Amniotic epithelial cell (primary cell): ENCODE data around the gene TCP11.
A peak's percentile ranks its signal among the peaks of the same experiment; 100 is the strongest.

Experiments used
- DNase-seq: peaks from one replicate; pipeline ENCODE4 v3.0.0-alpha.2; 2010; ENCODE audit warnings: low read depth

The TCP11 gene

DNA sequence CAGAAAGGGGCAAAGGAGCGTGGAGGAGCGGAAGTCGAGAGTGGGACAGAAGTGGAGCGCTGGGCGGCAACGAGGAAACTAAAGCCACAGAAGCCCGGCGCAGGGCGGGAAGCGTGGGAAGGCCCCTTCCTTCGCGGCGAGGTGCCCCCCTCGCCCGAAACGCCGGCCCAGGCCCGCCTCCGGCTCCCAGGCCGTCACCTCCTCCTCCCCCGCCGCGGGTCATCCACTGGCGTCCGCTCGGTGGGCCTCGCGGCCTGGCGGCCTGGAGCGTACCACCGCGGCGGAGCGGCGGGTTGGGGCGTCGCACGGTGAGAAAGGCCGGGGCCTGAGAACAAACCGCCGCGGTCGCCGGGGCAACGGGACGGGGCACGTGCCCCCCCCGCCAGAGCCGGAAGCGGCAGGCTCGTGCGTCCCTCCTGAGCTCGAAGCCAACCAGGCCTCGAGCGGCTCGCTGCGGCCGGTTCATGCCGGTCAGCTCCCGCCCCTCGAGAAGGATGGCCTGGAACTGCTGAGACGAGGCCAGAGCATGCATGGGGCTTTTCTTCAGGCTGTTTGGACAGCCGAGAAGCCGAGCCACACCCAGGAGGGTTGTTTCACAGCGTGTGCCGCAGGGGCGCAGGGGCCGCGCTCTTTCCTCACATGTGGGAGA, at the start of gene TCP11:
TCP11 (minus strand) TSS at position 333 of the 649 bp plus-strand sequence. CDS start 469 bp downstream, outside the sequence.
- DNase-seq, result peak; percentile 23

DNA sequence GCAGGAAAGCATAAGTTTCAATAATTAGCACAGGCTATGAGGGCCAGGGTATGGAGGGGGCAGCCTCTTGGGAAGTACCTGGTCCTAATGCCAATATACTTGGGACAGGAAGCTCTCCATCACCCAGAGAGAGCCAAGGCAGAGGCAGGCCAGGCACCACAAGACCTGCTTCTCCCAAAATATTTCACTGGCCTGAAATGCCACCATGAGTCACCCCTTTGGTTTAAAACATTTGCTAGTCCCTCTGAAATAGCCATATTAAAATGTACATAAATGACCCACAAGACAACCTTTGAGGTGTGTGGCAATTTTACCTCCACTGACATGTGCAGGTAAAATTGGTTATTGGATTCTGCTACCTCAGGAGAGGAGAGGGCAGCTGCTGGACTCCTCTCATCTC, 49.2 kb upstream of the TCP11 start:
- DNase-seq, result no peak

DNA sequence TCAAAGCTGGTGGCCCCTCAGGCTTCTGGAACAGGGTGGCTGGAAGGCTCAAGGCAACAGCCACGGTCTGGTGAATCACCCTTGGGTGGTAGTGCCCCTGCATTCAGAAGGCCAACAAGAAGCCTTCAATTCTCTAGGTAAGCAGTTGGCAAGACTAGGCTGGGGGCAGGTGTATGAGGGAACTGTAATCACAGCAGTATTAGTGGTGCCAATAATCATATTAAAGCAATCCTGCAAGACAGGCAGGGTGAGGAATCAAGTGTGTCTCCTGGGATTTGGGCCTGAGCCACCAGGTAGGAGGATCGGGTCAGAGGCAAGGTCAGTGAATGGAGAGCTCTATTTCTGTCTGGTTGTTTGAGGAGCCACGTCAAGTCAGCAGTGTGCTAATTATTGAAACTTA, 47.7 kb upstream of the TCP11 start:
- DNase-seq, result no peak

DNA sequence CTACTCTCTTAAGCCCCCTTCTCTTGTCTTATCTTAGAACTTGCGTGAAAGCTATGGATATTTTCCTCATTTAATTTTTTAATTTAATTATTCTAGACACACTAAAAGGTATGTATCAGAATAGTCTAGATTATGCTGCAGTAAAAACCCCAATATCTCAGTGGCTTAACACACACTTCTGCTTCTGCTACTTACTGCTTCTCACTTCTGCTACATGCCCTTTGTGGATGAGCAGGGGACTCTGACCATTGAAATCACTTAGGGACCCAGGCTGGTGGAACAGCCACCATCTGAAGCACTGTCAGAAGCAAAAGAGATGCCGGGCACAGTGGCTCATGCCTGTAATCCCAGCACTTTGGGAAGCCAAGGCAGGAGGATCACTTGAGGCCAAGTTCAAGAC, 45.4 kb upstream of the TCP11 start:
- DNase-seq, result no peak

DNA sequence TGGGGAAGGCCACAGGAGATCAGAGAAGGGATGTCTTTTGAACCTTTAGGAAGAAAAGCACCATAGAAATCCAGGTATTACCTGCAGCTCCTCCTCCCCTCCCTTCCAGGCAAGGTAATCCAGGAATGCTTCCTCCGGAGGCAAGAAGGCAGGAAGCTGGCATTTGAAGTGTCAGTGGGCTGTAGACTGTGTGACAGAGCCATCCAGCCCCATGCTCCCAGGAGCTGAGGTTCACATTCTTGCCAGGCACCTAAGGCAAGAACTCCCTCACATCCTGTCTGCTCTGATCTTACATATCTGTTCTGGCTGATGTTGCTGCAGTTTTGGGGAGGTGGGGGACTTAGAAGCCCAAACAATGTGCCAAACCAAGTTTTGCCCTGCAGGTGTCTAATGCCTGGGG, 44.8 kb upstream of the TCP11 start:
- no peak for DNase-seq

DNA sequence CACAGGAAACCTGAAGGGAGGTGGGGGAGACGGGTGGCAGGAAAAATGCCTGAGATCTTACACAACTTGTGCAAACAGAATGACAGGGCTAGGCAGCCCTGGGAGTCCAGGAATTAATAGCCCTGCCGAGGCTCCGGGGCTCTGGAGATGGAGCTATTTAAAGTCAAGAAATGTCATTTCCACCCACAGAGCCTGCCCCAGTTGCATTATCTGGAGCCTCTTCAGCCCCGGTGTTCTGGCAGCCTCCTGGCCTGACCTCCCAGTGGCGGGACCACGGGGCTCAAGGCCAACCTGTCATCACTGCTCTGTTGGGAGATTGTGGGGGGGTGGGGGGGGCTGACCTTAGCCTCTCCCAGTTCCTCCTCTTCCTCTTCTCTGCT, 44.2 kb upstream of the TCP11 start:
- DNase-seq, result peak; percentile 65

DNA sequence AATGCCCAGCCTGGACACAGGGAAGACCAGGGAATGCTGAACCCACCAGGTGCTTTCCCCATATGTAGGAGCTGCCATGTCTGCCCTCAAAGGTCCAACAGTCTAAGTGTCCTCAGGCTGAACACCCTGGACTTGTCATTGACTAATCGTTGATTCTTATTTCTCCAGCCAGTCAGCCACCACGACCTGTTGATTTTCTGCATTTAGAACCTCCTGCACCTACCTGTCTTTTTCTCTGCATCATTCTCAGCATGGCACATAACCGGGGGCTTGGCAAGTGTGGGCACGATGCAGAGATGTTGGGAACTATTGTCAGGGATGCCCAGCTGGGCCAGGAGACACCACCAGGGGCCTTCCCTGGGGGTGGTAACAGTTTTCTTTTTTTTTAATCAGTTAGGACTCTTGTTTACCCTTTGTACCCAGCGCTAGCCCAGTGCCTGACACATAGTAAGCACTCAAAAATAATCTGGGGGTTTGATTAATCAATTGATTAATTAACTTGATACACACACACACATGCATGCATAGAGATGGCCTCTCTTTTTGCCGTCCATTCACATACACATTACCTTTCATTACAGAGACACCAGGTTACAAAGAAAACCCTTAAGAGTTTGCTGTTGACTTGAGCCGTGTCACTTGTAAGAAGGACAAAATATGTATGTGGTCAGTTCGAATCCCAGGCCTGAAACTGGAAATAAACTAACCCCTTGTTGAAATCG, 43.6 kb upstream of the TCP11 start:
- DNase-seq, result no peak

DNA sequence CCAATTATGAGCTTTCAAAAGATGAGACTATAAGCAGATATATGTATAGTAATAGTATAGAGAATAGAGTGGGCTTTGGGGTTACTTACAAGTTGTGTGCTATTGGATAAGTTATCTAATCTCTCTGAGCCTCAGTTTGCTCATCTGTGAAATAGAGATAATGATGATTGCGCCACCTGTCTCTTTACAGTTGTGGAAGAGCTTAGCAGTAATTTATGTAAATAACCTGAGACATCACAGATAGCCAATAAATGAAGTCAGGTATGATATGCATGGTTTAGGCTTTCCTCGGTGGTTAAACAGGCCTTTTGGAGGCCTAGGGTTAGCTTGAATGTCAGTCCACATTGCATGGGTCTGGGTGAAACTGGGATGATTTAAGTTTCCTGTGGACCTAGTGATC, 42.8 kb upstream of the TCP11 start:
- no peak for DNase-seq

DNA sequence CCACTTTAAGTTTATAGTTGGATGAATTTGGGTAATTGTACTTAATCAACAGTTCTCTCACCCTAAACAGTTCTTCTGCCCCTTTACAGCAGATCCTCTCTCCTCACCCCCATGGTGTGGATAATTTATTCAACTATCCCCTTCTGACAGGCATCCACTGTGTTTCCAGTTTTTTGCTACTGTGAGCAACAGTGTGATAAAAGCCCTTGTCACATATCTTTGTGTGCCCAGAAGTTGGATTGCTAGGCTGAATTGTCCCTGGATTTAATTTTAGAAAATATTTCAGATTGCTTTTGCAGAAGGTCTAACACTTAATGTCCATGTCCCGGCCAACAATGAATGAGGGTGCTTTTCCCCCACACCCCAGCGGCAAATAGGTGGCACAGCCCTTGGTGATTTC, 42.1 kb upstream of the TCP11 start:
- DNase-seq, result no peak

DNA sequence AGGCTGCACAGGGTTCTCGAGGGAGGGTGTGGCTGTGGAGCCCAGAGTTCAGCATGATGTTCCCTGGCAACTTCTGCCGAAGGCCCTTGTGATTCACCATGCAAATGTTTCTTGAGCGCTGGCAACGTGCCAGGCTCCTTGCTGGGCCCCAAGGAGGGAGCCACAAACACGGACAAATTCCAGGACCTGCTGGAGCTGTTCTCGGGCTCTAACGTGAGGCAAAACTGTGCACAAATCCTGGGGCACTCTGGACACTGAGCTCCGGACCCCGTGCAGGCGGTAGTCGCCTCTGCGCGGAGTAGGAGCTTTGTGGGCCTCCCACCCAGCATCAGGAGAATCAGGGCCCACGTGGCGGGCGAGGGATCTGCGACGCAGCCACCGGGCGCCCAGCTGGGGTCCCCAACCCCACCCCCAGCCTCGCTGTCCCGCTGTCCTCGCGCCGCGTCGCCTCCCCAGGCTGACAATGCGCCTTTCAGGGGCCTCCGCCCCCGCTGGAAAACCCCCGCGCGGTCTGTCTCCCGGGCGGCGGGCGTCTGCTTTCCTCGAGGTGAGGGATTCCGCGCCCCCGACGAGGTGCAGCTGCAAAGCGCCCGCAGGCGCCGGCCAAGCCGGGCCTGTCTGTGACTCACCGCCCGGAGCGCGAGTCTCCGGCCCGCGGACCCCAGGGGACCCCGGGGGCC, 40.9 kb upstream of the TCP11 start:
- peak; percentile 79 for DNase-seq

DNA sequence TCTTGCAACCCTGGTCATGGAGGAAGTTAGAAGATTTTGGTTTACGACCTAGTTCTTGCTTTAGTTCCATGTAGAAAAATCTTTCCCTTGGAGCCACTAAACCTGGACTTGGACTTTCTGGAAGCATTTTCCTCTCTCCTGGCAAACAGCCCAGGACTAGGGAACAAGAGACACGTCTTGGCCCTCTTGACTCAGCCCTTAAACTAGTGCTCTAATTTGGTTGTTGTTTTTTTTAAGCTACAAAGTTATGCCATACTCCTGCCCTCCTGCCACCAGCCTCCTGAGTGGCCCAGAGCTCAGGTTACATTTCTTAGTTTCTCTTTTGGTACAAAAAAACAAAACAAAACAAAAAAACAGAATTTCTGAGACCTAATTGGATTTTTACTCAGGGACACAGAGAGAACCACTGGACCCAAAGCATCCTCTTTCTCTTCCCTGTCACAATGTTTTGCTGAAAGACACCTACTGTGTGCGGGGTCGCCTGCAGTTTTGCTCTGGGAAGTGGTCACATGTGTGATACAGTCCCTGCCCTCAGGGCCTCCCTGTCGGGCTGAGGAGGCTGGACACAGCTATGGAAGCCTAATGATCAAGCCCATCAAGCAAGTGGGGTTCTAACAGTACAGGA, 40.3 kb upstream of the TCP11 start:
- DNase-seq, result peak; percentile 30

DNA sequence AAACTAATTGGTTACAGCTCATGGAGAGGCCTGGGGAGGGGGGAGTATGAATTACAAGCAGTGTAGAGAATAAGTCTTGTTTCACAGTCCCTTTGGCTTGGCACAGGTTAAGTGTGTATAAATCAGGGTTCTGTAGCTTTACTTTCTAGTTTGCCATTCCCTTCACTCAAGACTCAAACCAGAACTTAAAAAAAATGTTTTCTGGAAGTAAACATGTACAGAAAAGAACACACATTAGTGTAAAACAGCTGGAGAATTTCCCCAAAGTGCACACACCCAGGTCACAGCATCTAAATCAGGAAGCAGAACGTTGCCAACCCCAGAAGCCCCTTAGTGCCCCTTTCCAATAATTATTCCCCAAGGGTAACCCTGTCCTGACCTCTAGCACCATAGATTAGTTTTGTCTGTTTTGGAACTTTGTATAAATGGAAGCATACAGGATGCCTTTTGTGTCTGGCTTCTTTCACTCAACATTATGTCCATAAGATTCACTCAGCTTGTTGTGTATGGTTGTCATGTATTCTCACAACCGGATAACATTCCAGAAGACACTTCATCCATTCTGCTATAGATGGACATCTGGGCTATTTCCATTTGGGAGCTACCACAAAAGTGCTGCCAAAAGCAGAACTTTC, 38.9 kb upstream of the TCP11 start:
- no peak for DNase-seq

DNA sequence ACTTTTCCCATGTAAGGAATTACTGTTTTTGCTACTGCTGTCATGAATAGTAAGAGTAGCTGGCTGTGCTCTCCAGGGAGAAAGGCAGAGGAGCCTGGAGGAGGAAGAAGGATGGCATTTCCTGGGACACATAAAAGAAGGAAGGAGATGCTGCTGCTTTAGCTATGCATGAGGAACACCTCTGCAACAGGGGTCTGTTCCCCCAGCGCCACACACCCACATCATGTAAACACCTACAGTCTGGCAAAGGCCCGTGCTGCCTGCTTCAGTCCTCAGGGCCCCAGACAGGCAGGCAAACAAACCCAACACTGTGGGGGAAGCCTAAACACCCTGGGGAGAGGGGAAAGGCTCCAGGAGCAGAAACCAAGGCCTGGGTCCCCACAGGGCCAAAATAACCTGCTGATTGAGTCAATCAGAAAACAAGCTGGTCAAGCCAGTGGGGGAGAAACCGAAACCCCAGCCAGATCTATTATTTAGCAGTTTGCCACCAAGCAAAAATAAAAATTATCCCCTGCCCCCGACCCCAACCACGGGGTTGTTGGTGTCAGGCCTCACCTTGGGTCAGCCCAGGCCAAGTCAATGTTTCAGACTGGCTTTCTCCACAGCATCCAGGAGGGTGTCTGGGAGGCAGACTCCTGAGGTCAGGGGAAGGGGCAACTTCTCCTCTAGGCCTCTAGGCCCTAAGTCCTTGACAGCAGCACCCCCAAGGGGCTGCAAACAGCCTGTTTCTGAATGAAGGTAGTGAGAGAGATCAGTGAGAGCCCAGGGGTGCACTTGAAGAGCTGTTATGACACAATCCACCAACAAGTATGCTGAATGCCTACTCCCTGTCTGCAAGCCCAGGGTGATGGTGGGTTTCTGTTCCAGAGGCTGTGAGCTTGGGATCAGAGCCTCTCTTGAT, 38.0 kb upstream of the TCP11 start:
- DNase-seq, result no peak

DNA sequence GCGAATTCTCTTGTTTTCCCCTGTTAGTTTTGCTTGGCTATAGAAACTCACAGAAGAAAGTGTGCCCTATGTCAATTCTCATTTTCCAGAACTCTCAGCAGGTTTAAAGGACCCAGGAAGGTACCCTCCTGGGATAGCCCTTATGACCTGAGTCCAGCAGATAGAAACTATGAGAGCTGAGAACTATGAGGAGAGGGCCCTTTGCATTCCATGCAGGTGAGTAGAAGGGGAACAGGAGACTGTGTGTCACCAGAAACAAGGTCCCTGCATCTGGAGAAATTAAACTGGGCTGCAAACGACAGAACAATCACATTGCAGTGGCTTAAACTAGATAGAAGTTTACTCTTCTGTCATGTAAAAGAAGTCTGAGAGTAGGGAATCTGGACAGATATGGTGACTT, 36.9 kb upstream of the TCP11 start:
- DNase-seq, result no peak

DNA sequence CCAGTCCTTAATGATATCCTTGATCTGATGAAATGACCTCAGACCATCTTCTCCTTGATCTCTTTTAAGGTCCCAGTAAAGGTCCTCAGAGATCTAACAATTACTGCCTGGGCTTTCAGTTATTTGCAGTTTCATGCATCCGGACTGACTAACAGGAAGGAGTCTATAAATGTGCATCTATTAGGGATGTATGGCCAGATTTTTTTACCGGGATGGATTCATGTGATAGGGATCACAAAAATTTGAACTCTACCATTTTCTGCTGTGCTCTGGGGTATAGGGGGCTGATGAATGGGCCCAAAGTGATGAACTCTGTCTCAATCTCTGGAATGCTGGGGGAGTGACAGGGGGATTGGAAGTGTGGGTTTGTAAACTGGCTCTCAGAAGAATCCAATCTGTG, 36.5 kb upstream of the TCP11 start:
- peak; percentile 48 for DNase-seq

DNA sequence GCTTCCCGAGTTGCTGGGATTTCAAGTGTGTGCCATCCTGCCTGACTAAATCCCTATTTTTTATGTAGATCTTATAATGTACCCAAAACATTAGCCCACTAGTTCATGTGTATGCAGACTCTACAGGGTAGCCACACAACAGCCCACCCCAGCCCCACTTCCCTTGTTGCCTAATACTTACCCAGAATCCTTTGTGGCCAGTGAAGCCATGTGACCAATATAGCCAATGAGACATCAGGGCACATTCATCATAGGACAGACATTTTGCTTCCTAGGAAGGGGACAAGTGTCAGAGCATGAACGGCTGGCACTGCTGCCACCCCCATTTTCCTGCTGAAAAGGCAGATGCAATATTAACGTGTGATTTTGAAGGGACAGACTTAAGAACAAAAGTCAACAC, 36.0 kb upstream of the TCP11 start:
- DNase-seq, result no peak

DNA sequence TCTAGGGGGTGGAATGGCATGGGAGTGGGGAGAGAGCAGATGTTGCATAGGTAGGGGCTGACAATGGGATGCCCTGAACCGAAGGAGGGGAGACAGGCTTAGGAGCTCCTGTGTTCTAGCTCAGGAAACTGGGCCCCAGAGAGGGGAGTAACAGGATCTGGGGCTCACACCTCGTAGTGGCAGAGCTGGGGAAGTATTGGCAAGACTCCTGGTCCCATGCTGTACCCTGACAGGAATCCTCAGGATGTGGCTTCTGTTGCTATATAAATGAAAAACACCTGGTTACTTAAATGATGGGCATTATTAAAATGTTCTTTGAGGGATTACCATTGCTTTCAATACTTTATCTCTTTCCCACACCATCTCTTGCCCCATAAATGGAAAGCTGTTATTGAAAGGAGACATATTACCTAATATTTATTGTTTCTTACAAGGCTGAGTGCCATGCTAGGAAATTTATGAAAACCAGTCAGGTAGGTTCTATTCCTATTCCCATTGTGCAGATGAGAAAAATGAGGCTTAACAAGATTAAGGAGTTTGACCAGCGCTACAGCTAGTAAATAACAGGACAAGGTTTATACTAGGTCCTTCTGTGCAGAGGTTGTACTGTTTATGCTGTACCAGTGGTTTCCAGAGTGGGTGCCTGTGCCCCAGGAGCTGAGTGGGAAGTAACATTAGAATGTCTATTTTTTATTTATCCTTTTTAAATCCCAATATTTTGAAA, 35.3 kb upstream of the TCP11 start:
- no peak for DNase-seq

DNA sequence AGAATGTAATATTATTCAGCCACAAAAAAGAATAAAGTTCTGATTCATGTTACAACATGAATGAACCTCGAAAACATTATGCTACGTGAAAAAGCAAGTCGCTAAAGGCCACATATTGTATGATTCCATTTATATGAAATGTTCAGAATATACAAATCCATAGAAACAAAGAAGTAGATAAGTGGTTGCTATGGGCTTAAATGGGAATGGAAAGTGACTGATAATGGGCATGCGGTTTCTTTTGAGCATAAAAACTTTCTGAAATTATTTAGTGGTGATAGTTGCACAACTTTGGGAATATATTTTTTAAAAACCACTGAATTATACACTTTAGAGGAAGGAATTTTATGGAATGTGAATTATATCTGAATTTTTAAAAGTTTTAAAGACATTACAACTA, 33.4 kb upstream of the TCP11 start:
- DNase-seq, result peak; percentile 50

DNA sequence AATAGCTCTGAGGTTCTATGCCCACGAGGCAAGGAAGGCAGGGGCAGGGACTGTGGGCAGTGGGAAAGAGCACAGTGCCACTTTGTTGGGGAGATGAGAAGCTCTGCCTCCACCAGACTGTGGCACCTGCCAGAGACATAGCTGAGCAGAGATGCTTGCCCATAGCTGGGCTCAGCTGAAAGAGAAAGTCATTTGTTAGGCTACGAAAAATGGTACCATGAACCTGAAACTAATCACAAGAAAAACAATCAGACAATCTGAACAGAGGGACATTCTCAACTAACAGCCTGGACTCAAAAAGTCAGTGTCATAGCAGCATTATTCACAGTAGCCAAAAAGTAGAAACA, 32.9 kb upstream of the TCP11 start:
- DNase-seq, result no peak

DNA sequence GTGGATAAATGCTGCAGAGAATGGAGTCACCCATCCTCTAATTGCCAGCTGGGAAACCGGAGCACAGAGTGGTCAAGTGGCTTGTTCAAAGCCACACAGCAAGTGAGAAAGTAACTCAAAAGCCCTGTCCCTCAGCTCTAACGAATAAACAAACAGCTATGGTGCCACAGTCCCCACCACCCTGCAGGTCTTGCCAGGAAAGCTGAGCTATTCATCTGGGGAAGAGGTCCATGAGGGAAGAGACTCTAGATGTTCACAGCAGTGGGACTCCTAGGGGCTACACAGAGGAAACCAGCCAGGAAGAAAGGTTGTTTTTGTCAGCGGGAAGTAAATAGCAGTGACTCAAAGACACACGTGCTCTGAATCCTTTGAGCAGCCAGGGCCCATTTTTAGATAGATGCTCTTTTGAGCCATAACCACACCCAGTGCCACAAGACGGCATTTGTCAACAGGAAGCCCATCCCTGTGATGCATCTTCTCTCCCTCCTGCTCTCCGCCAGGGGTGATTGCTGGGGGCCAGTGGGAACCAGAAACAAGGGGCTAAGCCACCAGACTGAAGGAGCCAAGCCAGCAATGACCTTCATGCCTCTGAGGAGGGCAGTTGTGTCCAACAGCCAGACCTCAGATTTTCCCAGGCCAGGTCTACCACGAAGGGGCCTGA, 32.4 kb upstream of the TCP11 start:
- DNase-seq, result no peak
